ENCODE results near the gene VN1R5.

Gene VN1R5

DNA sequence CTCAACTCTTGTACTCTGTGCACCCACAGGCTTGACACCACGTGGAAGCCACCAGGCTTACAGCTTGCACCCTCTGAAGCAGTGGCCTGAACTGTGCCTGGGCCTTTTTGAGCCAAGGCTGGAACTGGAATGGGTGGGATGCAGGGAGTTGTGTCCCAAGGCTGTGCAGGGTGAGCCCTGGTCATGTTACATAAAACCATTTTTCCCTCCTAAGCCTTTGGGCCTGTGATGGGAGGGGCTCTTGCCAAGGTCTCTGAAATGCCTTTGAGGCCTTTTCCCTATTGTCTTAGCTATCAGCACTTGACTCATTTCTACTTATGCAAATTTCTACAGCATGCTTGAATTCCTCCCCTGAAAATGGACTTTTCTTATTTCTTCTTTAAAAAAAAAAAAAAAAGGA lies 14.1 kb downstream of the VN1R5 start:
- no peak overlapping the region for H3K4me3 ChIP-seq (replicated peaks; ENCODE audit: low read depth, low read length)
- TF ChIP-seq, protein P1, sequence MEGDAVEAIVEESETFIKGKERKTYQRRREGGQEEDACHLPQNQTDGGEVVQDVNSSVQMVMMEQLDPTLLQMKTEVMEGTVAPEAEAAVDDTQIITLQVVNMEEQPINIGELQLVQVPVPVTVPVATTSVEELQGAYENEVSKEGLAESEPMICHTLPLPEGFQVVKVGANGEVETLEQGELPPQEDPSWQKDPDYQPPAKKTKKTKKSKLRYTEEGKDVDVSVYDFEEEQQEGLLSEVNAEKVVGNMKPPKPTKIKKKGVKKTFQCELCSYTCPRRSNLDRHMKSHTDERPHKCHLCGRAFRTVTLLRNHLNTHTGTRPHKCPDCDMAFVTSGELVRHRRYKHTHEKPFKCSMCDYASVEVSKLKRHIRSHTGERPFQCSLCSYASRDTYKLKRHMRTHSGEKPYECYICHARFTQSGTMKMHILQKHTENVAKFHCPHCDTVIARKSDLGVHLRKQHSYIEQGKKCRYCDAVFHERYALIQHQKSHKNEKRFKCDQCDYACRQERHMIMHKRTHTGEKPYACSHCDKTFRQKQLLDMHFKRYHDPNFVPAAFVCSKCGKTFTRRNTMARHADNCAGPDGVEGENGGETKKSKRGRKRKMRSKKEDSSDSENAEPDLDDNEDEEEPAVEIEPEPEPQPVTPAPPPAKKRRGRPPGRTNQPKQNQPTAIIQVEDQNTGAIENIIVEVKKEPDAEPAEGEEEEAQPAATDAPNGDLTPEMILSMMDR (IDR thresholded peaks at IDR 0.05; ENCODE audit: low read length, missing control alignments) = no peak
- DNase-seq (ENCODE audit: low read depth) = no peak

DNA sequence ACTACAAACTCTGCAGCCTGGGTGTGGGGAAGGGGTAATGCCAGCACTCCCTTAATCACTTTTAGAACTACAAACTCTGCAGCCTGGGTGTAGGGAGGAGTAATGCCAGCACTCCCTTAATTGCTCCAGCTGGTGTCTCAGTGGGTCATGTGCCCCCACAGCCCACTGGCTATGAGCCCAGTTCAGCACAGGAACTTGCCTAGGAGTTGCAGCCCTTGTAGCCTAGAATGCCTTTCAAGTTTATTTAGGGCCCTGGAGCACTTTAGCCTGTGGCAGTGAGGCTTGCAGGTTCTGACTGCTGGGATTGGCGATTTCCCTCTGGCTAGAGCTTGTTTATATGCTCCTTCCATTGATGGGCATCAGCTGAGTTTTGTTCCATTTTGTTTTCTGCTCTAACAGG lies 17.1 kb downstream of the VN1R5 start:
- no peak for DNase-seq (ENCODE audit: low read depth)
- H3K4me3 ChIP-seq (replicated peaks; ENCODE audit: low read depth, low read length) = no peak overlapping the region
- TF ChIP-seq, protein P1 (IDR thresholded peaks at IDR 0.05; ENCODE audit: low read length, missing control alignments) = no peak

- H3K4me3 ChIP-seq (replicated peaks; ENCODE audit: low read depth, low read length) = no peak overlapping the region
- TF ChIP-seq, protein P1 (IDR thresholded peaks at IDR 0.05; ENCODE audit: low read length, missing control alignments) = no peak
- DNase-seq (ENCODE audit: low read depth) = no peak
Observed at GRCh38 chr1:247274605-247275256, 18.9 kb downstream of the VN1R5 start.

DNA sequence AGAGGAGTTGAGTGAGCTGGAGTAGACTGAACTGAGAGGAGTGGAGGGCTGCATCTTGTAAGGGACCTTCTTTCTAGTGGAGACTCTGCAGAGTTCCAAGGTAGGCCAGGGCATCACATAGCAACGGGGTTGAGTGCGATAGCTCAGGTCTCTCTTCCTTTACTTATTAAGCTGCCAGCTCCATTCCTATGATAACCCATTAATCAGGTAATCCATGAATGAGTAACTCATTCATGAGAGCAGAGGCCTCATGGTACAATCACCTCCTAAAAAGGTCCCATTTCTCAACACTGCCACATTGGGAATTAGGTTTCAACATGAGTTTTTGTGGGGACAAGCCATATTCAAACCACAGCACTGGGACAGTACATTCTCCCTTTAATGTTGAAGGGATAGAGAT lies 21.3 kb downstream of the VN1R5 start:
- DNase-seq (ENCODE audit: low read depth) = no peak
- no peak overlapping the region for H3K4me3 ChIP-seq (replicated peaks; ENCODE audit: low read depth, low read length)
- TF ChIP-seq, protein P1 (IDR thresholded peaks at IDR 0.05; ENCODE audit: low read length, missing control alignments) = no peak

- no peak overlapping the region for H3K4me3 ChIP-seq (replicated peaks; ENCODE audit: low read depth, low read length)
- TF ChIP-seq, protein P1 (IDR thresholded peaks at IDR 0.05; ENCODE audit: low read length, missing control alignments) = no peak
- DNase-seq (ENCODE audit: low read depth) = peak; percentile 10
Observed at GRCh38 chr1:247281001-247281574, 25.2 kb downstream of the VN1R5 start.

DNA sequence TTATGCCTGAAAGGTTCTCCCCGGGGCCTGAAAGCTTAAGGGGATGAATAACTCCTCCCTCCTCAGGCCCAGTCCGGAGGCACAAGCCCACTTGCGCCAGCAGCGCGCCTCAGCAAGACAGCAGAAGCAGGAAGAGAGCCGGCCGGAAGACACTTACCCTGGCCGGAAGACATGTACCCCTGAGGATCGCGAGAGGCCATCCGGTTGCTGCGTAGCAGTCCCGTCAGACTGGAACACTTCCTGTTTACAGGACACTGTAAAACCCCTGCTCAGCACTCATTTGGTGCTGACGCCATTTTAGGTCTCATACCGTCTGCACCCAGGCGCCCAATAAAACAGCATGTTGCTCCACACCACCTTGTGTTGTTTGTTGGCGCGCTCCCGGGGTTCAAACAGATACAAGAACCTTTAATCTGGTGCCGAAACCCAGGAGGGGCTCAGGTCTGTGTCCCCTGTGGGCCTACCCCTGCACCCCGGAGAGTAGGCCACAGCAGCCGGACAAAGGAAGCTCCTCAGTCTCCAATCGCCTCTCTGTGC lies 30.3 kb downstream of the VN1R5 start:
- no peak for DNase-seq (ENCODE audit: low read depth)
- TF ChIP-seq, protein P1 (IDR thresholded peaks at IDR 0.05; ENCODE audit: low read length, missing control alignments) = no peak

More for the DNA sequence above, 30.3 kb downstream of the VN1R5 start:
- H3K4me3 ChIP-seq (replicated peaks; ENCODE audit: low read depth, low read length) = no peak overlapping the region
